HG02884 (cell line): ENCODE data around the gene INAFM2.

Experiments used
- ATAC-seq: cut with Tn5 transposase; IDR thresholded peaks from one replicate; pipeline ENCODE4 v1.9.1; 2021; ENCODE audit warnings: mild to moderate bottlenecking, moderate library complexity; ENCODE audit not compliant: unreplicated experiment

INAFM2 gene

GRCh38 chr15:40342416-40343320 lies 19.2 kb downstream of the INAFM2 start:
- ATAC-seq, result no peak

- no peak for ATAC-seq
Measured at GRCh38 chr15:40343512-40343911, 20.0 kb downstream of the INAFM2 start.

- no peak for ATAC-seq
Measured at GRCh38 chr15:40344217-40344616, 20.7 kb downstream of the INAFM2 start.

- no peak for ATAC-seq
Measured at GRCh38 chr15:40344631-40345120, 21.2 kb downstream of the INAFM2 start.

- ATAC-seq, result no peak
Measured at GRCh38 chr15:40345225-40345866, 21.9 kb downstream of the INAFM2 start.

- no peak for ATAC-seq
Measured at GRCh38 chr15:40345867-40346578, 22.5 kb downstream of the INAFM2 start.

- ATAC-seq, result no peak
Measured at GRCh38 chr15:40346579-40347558, 23.4 kb downstream of the INAFM2 start.

- ATAC-seq, result no peak
Measured at GRCh38 chr15:40347559-40348473, 24.3 kb downstream of the INAFM2 start.

- ATAC-seq, result no peak
Measured at GRCh38 chr15:40348474-40348870, 25.0 kb downstream of the INAFM2 start.

GRCh38 chr15:40349163-40349562 lies 25.7 kb downstream of the INAFM2 start:
- ATAC-seq, result no peak

- no peak for ATAC-seq
Measured at GRCh38 chr15:40352281-40352901, 28.9 kb downstream of the INAFM2 start.

GRCh38 chr15:40353697-40354096 lies 30.2 kb downstream of the INAFM2 start:
- ATAC-seq, result no peak

- ATAC-seq, result no peak
Measured at GRCh38 chr15:40354408-40355171, 31.1 kb downstream of the INAFM2 start.

- no peak for ATAC-seq
Measured at GRCh38 chr15:40355976-40356585, 32.6 kb downstream of the INAFM2 start.

- no peak for ATAC-seq
Measured at GRCh38 chr15:40357246-40357645, 33.8 kb downstream of the INAFM2 start.

GRCh38 chr15:40357723-40358470 lies 34.4 kb downstream of the INAFM2 start, which contains the start of gene DISP2:
Gene DISP2, plus strand, starts transcription at chr15:40358219. Its CDS starts 103 bp downstream, at chr15:40358322.
- peak; percentile 76 for ATAC-seq
